ENCODE measurements around the gene LTB.
A peak's percentile ranks its signal among the peaks of the same experiment; 100 is the strongest.

Gene LTB

DNA sequence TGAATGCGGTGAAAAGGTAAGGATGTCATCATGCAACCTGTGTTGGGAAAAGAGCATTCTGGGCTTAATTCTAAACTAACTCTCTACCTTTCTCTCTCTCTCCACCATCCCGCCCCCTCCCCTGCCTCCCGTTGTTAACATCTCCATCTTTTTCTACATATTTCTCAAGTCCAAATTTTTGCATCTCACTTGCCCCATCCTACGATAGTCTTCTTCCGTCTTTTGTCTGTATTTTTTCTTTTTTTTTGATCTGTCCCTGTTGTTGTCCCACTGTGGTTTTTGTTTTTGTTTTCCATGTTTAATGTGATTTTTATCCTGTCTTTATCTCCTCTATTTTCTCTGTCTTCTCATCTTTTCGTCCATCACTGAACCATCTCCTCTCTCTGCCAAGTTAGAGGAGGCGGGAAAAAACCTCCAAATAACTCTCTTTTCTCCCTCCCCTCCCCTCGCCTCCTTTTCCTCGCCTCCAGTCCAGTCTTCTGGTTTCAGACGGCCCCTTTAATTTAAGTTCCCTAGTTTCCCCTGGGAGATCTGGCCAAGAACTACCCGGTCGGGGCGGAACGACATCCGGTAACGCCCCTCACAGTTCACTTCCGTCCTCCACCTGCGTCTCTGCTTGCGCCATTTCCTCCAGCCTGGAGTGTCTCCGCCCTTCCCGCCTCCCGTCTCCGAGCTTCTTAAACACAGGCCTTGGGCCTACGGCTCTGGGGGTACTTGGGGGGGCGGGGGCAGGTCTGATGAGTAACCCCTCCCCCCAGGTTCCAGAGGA lies 35.1 kb downstream of the LTB start, which contains the start of gene NFKBIL1:
Gene NFKBIL1 (plus strand): TSS at position 651 of the 769 bp plus-strand sequence. CDS start 87 bp downstream, at position 738.
- DNase-seq = peak; percentile 89 to 97 (median 96)

DNA sequence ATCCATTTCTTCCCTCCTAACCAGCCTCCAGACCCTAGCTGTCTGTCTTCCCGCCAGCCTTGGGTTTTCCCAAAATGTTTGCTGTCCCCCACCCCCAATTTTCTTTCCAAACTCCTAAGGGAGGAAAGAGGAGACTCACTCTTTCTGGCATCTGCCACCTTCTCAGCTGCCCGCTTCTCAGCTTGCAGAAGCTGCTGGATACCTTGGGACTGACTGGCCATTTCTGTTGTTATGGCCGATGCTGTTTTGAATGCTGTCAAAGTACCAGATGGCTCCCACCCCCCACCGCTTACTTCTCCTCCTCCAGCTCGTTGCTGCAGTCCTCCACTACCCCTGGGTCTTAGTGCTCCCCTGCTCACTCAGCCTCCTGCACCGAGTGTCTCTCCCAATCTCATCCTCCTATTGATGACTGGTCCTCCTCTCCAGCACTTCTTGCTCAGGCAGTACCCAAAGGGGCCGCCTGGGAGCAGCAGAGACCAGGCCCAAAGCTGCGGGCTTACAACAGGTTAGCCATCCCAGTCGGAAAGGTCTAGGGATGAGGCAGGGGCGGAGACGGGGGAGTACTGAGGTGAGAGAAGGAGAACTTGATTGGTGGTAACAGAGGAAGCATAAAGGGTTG lies 35.8 kb downstream of the LTB start, which contains the start of gene ATP6V1G2:
Gene ATP6V1G2 (minus strand): TSS at position 270 of the 619 bp plus-strand sequence. CDS start 49 bp downstream, at position 221.
- peak; percentile 87 to 95 (median 89) for DNase-seq

DNA sequence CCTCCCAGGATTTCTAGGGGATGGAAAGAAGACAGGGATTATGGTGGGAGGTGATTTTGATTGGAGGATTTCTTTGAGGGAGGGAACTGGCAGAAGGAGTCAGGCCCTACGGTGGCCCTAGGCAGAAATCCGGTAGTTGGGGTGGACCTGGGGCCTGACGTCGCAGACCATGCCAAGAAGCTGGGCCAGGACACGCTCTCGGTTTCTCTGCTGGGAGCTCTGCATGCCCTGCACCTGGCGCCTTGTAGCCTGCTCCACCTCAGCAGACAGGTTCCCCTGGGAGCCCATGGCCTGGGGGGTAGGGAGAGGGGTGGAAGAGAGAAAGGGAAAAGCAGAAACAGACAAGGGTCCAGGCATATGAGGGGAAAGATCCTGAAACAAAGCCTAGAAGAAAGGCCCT lies 36.9 kb downstream of the LTB start:
- no peak for DNase-seq

DNA sequence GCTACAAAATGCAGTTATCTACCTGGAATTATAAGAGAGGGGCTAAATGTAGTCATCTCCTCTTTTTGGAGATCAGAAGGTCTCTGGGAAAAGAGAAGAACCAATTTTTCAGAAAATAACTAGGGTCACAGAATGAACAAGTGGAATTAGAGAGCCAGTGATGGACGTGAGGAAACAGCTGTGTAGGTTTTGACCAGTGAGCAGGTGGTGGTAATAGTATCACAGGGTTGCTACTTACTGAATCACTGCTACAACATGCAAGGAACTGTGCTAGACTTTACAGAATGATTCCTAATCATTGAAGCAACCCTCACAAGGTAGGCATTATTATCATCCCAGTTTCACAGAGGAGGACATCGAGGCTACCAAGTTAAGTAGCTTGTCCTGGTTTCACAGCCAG lies 37.5 kb downstream of the LTB start:
- no peak for DNase-seq

DNA sequence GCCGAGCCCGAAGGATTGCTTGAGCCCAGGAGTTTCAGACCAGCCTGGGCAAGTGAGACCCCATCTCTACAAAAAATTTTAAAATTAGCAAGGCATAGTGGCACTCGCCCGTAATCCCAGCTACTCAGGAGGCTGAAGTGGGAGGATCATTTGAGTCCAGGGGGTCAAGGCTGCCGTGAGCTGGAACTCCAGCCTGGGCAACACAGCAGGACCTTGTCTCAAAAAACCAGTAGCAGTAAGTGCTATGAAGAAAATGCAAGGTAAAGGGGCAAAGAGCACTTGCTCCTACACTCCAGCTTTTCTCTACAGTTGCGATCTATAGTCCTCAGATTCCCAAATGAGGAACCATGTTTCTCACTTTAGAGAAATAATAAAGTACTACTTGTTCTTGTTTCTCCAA lies 38.6 kb downstream of the LTB start:
- no peak for DNase-seq

DNA sequence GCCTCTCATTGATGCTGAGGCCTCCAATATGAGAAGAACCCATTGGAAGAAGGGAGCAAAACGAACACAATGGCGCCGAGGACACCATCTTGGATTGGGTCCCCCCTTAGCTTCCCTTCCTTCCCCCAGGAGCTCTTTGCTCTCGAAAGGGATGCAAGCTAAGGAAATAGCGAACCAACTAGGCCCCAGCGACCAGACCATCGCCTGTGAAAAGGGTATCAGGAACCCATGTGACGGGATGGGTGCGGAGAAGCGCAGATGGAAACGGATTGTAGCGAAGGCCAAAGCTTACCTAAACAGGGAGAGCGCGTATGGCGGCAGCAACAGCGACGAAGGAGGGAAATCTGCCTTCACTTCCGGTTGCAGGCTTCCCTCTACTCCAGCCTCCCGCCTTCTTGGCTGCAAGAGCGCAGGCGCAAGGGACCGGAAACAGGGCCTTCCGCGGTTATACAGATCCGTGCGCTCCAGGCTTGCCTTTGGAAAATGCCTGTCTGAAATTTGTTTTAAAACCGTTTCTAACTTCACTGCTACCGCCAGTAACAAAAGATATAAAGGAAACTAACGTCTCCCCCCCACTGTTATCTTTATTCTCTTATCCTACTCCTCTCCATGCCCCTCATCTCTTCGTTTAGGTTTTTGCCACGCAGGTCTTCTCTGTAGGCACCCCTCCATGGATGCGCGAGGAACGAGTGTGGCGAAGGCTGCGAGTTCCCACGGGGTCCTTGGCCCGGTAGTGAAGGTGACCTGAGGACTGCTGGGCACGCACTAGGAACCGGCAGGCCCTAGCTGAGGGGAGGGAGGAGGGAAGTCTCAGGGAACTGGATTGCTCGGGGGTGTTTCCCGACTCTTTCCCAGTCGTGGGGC lies 40.3 kb downstream of the LTB start, which contains the start of gene DDX39B:
Gene DDX39B (minus strand): TSS at position 346 of the 864 bp plus-strand sequence. CDS start 1,471 bp downstream, outside the sequence.
- DNase-seq = peak; percentile 96 to 99 (median 97)

DNA sequence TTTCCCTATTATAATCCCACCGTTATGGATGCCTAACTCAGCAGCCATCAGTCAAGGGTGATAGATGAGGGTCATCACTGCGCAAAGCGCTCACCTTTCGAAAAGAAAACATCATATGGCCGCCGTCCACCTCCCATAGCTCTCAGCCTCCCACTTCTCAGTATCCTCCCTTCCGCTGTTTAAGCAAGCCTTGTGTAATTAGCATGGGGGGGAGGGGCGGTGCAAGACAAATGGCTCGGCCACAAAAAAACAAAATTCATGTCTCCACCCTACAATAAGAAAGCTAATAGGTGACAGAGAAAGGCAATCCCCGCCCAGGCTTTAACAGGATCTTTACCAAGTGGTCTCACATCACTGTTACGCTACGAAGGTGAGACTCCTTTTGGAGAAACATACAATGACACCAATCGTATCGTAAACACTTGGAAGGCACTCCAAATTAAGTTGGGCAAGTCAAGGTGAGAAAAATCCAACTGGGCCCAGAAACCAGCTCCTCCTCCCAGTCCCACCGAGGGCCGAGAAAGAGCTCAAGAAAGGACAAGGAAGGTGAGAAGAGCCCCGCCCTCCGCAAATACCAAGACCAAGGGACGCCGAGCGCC lies 41.1 kb downstream of the LTB start:
- DNase-seq = peak; percentile 49 to 83 (median 67)

DNA sequence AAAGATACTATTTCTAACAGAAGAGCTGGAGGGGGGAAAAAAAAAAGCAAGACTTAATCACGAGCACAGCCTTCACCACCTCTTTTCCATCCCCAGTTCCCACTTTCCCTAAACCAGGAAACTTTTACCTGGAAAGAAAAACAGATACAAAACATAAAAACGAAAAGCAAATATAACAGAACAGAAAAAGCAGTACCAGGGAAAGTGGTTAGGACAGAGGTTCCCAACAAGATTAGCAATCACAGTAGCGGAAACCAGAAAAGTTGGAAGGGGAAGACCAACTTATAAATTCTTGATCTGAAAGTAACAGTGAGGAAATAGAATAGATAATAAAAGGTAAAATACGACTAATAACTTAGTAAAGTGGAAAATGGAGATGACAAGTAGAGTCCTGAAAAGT lies 41.6 kb downstream of the LTB start:
- no peak for DNase-seq

DNA sequence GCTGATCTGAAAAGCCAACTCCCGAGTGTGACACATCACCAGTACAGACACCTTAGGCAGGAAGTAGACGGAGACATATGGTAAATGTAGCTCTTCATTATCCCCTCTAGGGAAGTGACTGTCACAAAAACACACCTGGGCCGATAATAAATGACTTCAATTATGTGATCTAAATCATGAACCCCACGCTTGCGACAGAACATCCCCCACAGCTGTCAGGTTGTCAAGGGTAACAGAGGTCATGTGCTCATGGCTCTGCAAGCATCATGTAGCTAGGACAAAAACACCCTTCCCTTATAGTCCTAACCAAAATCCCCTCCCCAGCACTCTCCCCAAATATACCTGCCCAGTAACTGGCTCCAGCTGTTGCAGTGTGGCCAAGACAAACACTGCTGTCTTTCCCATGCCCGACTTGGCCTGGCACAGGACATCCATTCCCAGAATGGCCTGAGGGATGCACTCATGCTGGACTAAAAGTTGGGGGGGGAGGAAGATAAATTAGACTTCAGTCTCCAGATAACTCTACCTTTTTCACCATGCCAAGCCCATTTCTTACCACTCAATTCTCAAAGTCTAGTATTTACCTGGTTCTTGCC lies 43.3 kb downstream of the LTB start:
- no peak for DNase-seq

DNA sequence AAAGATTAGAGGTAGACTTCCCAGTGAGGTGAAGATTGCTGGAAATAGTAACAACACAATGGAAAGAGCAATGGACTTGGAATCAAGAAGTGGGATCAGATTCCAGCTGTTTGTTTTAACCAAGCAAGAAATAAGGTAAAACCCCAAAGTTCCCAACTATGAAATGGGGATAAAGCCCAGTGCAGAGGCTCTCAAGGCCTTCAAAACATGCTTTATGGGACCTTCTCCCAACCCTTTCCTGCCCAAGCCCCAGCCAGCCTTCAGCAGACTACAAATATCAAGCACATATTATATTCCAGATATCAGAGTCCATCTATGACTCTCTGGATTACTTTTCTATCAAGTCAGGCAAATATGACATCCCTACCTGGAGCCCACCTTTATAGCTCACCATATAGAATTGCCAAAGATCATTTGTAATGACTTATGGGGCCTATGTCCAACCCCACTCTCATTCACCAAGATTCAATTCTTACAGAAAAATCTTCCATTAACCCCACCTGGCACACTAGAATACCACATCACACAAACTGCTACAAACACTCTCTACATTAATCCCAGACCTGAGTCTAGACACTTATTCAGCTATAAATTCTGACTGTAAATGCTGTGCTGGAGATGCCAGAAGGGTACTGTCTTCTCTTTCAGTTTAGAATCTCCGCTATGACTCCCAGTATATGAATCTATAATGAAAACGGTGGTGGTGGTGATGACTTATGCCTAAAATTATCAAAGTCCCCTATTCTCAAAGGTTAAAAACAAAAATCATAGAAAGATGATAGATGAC lies 46.5 kb downstream of the LTB start:
- DNase-seq = no peak

DNA sequence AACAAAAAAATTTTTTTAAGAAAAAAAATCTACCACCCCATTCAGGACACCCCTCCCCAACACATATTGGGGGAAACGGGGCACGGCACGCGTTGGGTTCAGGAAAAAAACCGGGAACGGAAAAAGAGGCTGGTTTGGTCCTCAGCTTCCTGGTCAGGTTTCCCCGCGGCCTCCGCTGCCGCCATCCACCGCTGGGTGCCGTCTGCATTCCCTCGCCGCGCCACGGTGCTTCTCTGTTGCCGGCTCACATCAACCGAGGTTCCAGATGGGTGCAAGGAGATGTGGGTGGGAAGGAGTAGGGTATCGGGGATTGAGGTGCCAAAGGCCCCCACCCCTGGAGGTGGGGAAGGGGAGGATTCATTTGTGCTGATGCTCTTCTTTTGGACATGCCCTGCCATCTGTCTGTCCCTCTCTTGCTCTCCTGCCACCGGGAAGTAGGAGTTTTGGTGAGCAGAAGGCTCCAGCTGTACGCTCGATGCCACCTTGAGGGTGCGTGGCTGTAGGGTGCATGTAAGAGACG lies 47.6 kb downstream of the LTB start:
- no peak for DNase-seq

DNA sequence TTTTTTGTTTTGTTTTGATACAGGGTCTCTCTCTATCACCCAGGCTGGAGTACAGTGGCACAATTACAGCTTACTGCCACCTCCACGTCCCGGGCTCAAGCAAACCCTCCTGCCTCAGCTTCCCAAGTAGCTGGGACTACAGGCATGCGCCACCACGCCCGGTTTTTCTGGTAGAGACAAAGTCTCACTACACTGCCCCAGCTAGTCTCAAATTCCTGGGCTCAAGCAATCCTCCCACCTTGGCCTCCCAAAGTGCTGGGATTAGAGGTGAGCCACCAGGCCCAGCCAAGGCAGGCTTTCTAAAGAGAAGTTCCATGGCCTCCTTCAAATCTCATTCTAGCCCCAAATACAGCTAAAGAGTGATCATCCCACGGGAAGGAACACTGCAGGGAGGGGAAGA lies 48.2 kb downstream of the LTB start:
- no peak for DNase-seq

DNA sequence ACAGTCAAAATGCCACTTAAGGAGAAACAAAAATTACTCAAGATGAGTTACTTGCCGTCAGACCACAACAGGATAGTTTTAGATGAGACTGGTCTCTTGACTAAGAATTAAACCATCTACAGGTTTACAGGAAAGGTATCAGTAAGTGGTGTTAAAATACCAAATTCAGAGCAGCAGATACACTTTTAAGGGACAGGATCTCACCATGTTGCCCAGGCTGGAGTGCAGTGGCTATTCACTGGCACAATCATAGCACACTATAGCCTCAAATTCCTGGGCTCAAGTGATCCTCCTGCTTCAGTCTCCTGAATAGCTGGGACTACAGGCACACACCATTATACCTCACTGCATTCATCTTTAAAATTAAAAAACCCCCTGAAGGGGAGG lies 48.8 kb downstream of the LTB start:
- DNase-seq = no peak

DNA sequence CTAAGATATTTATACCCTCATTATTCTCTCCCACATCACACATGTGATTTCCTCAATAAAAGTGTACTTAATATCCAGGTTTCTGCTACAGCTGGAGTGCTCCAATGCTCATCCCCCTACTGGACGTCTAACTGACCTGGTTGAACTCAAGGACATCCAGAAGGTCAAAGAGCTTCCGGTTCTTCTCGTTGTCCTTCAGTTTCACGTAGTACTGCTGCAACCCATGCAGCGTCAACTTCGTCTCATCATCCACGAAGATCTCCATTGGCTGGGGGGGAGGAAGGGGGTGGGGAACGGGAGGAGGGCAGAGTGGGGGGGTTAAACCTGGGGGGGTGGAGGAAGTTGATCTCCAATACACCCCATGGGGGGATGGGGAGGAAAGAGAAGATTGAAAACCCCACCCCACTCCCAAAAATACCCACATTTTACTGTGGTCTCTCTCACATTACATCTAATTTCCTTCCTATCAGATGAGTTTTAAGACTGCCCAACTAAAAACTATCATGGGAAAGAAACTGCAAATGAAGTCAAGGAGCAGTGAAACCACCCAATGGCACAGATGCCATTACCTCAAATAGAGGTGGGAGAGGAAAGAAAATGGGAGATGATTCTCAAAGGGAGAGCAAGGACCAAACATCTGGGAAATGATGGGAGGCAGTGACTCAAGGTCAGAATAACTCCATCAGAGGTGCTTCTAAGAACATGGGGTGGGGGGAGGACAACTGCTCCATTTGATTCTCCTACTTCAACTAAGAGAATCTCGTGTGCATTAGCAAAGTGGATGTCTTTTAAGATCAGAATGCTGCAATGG lies 49.4 kb downstream of the LTB start:
- DNase-seq = no peak

DNA sequence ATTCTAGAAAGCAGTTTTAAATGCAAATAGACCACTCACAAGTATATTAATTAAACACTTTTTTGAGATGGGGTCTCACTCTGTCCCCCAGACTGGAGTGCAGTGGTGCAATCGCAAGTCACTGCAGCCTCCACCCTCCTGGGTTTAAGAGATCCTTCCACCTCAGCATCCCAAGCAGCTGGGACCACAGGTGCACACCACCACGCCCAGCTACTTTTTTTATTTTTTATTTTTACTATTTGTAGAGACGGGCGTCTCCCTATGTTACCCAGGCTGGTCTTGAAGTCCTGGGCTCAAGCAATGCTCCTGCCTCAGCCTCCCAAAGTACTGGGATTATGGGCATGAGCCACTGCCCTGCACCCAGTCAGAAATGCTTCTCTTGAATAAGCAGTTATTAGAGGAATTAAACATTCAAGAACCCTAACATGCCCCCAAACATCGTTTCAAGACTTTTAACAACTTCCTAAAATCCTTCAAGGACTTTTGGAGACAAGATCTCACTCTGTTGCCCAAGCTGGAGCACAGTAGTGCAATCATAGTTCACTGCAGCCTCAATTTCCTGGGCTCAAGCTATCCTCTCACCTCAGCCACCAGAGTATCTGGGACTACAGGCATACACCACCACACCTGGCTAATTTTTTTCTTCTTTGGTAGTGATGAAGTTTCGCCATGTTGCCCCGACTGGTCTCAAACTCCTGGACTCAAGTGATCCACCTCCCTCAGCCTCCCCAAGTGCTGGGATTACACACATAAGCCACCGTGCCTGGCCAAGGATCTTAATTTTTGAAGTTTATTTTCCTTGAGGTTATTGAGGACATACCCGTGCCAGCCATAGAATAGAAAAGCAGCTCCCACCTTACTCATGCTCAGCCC lies 50.2 kb downstream of the LTB start:
- DNase-seq = no peak

DNA sequence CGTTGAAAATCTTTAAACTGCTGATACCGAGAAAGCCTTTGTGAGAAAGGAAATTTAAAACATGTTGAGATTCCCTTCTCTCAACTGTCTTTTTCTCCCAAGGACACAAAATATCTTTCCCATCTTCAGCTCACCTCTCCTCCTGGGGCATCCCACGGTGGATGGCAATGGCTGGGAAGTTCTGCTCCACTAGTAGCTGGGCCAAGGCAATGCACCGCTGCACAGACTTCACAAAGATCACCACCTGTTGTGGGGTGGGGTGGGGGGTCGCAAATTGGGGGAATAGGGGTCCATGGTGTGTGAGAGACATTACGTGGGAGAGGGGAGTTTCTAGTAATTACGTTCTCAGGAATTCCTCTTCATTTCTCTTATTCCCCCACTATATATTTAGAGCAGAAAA lies 51.1 kb downstream of the LTB start:
- DNase-seq = no peak

DNA sequence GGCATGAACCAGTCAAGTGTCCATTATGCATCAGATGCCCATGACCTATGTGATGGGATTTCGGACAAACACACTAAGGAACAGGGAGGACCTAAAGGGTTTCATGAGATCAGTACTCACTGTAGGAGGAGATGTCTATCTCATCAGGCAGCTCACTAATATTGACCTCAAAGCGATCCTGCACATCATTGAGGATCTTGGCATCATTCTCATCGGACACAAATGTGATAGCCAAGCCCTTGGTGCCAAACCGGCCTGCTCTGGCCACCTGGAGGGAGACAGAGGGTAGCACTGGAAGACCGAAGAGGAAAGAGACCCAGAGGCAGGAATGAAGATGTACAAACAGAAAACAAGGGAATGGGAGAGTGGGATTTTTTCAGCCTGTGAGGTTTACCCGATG lies 51.6 kb downstream of the LTB start:
- peak in 1 of 3 experiments; percentile 7 for DNase-seq
